H1 (cell line): ENCODE measurements around the gene HOXC13. TPM values are rescaled to one million over a fixed set of nuclear protein-coding genes. Genes with fewer than 3 reads are reported as not detected.
A peak's percentile ranks its signal among the peaks of the same experiment; 100 is the strongest.

Source experiments
- CTCF ChIA-PET: fragments of 300-600 bp; sonication (Branson Sonifier 250); formaldehyde crosslinking; loops from one replicate; lab custom pipeline; 2021; ENCODE audit not compliant: partially characterized antibody; lab: Charles Lee
- POLR2A ChIA-PET: fragments of 300-600 bp; sonication (Branson Sonifier 250); formaldehyde crosslinking; loops from one replicate; lab custom pipeline; 2021; ENCODE audit warnings: inconsistent platforms; ENCODE audit not compliant: partially characterized antibody; lab: Charles Lee
- DNase-seq, 2 experiments: peaks; one replicate each; pipeline versions ENCODE4 v3.0.0 to v3.0.0-alpha.2; 2010 to 2022; ENCODE audit warnings: low spot score in 2 of 2, low read depth in 1 of 2, mixed read lengths in 1 of 2
- FAIRE-seq: peaks from 2 replicates; lab custom pipeline; 2011; peaks lifted over from hg19 to GRCh38; lab: Jason Lieb, UNC
- H2AFZ ChIP-seq: 2 replicates; pipeline ENCODE4 v1.8.1; 2012; ENCODE audit warnings: low read length, inconsistent platforms
- H2AK5ac ChIP-seq: 2 replicates; pipeline ENCODE4 v1.6.1; 2013; ENCODE audit warnings: low read depth, low read length
- H2BK120ac ChIP-seq: replicated peaks from 2 replicates; pipeline ENCODE3; 2013; ENCODE audit warnings: low read depth, low read length, inconsistent platforms
- H2BK12ac ChIP-seq: 2 replicates; pipeline ENCODE4 v1.6.1; 2013; ENCODE audit warnings: low read depth, low read length
- H2BK15ac ChIP-seq: 2 replicates; pipeline ENCODE4 v1.6.1; 2013; ENCODE audit warnings: low read length
- H2BK20ac ChIP-seq: 2 replicates; pipeline ENCODE4 v1.6.1; 2013; ENCODE audit warnings: low read length
- H2BK5ac ChIP-seq: 2 replicates; pipeline ENCODE4 v1.6.1; 2013; ENCODE audit warnings: low read depth, low read length
- H3K14ac ChIP-seq: 2 replicates; pipeline ENCODE4 v1.6.1; 2013; ENCODE audit warnings: inconsistent platforms; ENCODE audit not compliant: insufficient read length
- H3K18ac ChIP-seq: 2 replicates; pipeline ENCODE4 v1.6.1; 2013; ENCODE audit warnings: low read length; ENCODE audit errors: extremely low read depth
- H3K23ac ChIP-seq: 2 replicates; pipeline ENCODE4 v1.6.1; 2013; ENCODE audit warnings: inconsistent platforms; ENCODE audit not compliant: insufficient read length
- H3K23me2 ChIP-seq: 2 replicates; pipeline ENCODE4 v1.6.1; 2013; ENCODE audit warnings: low read depth, low read length
- H3K27ac ChIP-seq: 2 replicates; pipeline ENCODE4 v1.6.1; 2011; ENCODE audit warnings: low read depth, low read length, inconsistent platforms
- H3K27me3 ChIP-seq, 4 experiments: replicated peaks in 1 of 4; 1 replicate in 1 of 4; 2 replicates in 3 of 4; pipeline versions ENCODE4 v1.6.1 to v1.8.1; 2011 to 2013; ENCODE audit warnings: low read length in 3 of 4, mild to moderate bottlenecking in 3 of 4, inconsistent platforms in 2 of 4, mixed read lengths in 2 of 4, moderate library complexity in 1 of 4; ENCODE audit not compliant: control insufficient read depth in 3 of 4, insufficient read depth in 3 of 4; ENCODE audit errors: extremely low read depth in 1 of 4
- H3K36me3 ChIP-seq, 4 experiments: 2 replicates each; pipeline versions ENCODE4 v1.6.1 to v1.8.1; 2011 to 2013; ENCODE audit warnings: mild to moderate bottlenecking in 4 of 4, low read length in 3 of 4, moderate library complexity in 2 of 4, control low read depth in 1 of 4, inconsistent platforms in 1 of 4; ENCODE audit not compliant: insufficient read depth in 4 of 4, control insufficient read depth in 2 of 4
- H3K4ac ChIP-seq: replicated peaks from 2 replicates; pipeline ENCODE3; 2013; ENCODE audit warnings: low read length, low read depth, mixed read lengths, inconsistent platforms; ENCODE audit not compliant: insufficient read length
- H3K4me1 ChIP-seq, 4 experiments: replicated peaks in 1 of 4; 1 replicate in 1 of 4; 2 replicates in 3 of 4; pipeline versions ENCODE4 v1.6.1 to v1.8.1; 2011 to 2013; ENCODE audit warnings: low read length in 3 of 4, inconsistent platforms in 2 of 4, mixed read lengths in 1 of 4; ENCODE audit not compliant: insufficient read depth in 4 of 4, control insufficient read depth in 3 of 4
- H3K4me2 ChIP-seq, 2 experiments: 2 replicates each; pipeline versions ENCODE4 v1.6.1 to v1.8.1; 2011 to 2013; ENCODE audit warnings: low read depth in 2 of 2, low read length in 2 of 2, control low read depth in 1 of 2, inconsistent platforms in 1 of 2, mild to moderate bottlenecking in 1 of 2; ENCODE audit not compliant: insufficient read depth in 1 of 2
- H3K4me3 ChIP-seq, 4 experiments: fragments of 200-600, 300-600 bp in 1 of 4; sonication (generic), shearing (Covaris generic), sonication (Bioruptor Twin) in 1 of 4; 2 replicates each; pipeline versions ENCODE4 v1.5.1 to v1.8.1; 2011 to 2016; ENCODE audit warnings: low read length in 4 of 4, low read depth in 3 of 4, control low read depth in 2 of 4, inconsistent platforms in 2 of 4, mild to moderate bottlenecking in 2 of 4, mixed read lengths in 1 of 4, moderate library complexity in 1 of 4; ENCODE audit not compliant: insufficient read depth in 2 of 4; ENCODE audit errors: extremely low read depth in 1 of 4
- H3K56ac ChIP-seq: replicated peaks from 2 replicates; pipeline ENCODE3; 2013; ENCODE audit warnings: low read depth, mild to moderate bottlenecking, mixed read lengths, low read length, inconsistent platforms; ENCODE audit not compliant: insufficient read length
- H3K79me1 ChIP-seq: 2 replicates; pipeline ENCODE4 v1.6.1; 2013; ENCODE audit warnings: low read depth, low read length, control low read depth
- H3K79me2 ChIP-seq, 2 experiments: 2 replicates each; pipeline versions ENCODE4 v1.6.1 to v1.8.1; 2012 to 2013; ENCODE audit warnings: low read length in 2 of 2, mild to moderate bottlenecking in 2 of 2, inconsistent platforms in 1 of 2; ENCODE audit not compliant: insufficient read depth in 2 of 2, control insufficient read depth in 1 of 2
- H3K9ac ChIP-seq, 4 experiments: replicated peaks in 1 of 4; 1 replicate in 1 of 4; 2 replicates in 3 of 4; pipeline versions ENCODE4 v1.6.1 to v1.8.1; 2011 to 2013; ENCODE audit warnings: low read depth in 3 of 4, low read length in 3 of 4, control low read depth in 2 of 4, mild to moderate bottlenecking in 2 of 4, moderate library complexity in 2 of 4, inconsistent platforms in 1 of 4; ENCODE audit errors: extremely low read depth in 1 of 4
- H3K9me3 ChIP-seq, 2 experiments: 2 replicates each; pipeline versions ENCODE4 v1.6.1 to v1.8.1; 2012 to 2013; ENCODE audit warnings: mild to moderate bottlenecking in 2 of 2, moderate library complexity in 2 of 2, control low read depth in 1 of 2, inconsistent platforms in 1 of 2, low read depth in 1 of 2, low read length in 1 of 2, mixed read lengths in 1 of 2; ENCODE audit not compliant: insufficient read depth in 2 of 2
- H4K20me1 ChIP-seq, 2 experiments: replicated peaks in 1 of 2; 2 replicates each; pipeline versions ENCODE3 to v1.8.1; 2011 to 2013; ENCODE audit warnings: inconsistent platforms in 2 of 2, low read length in 2 of 2, mild to moderate bottlenecking in 1 of 2; ENCODE audit not compliant: insufficient read depth in 2 of 2, control insufficient read depth in 1 of 2
- H4K5ac ChIP-seq: 2 replicates; pipeline ENCODE4 v1.6.1; 2013; ENCODE audit warnings: low read length, low read depth, mixed read lengths, inconsistent platforms; ENCODE audit not compliant: insufficient read length
- H4K8ac ChIP-seq: 2 replicates; pipeline ENCODE4 v1.8.0; 2013; ENCODE audit warnings: mild to moderate bottlenecking, moderate library complexity, low read length, inconsistent platforms; ENCODE audit not compliant: insufficient read depth; ENCODE audit errors: extremely low read depth
- H4K91ac ChIP-seq: replicated peaks from 2 replicates; pipeline ENCODE3; 2013; ENCODE audit warnings: low read length, mixed read lengths, inconsistent platforms; ENCODE audit not compliant: insufficient read length
- CBX8 ChIP-seq: fragments of 300-800, 300-1000 bp; sonication (generic); IDR thresholded peaks from 2 replicates; pipeline ENCODE4 v1.7.1; 2016; ENCODE audit warnings: low read depth, low read length, borderline replicate concordance
- RBBP5 ChIP-seq: IDR thresholded peaks from 2 replicates; pipeline ENCODE4 v1.7.1; 2012; ENCODE audit warnings: low read depth, mild to moderate bottlenecking, inconsistent platforms, low read length, moderate library complexity, borderline replicate concordance
- RNF2 ChIP-seq: fragments of 200-900, 300-1000 bp; sonication (generic); IDR thresholded peaks from 2 replicates; pipeline ENCODE4 v1.7.1; 2016; ENCODE audit warnings: borderline replicate concordance, low read depth, mild to moderate bottlenecking, antibody characterized with exemption, low read length; ENCODE audit not compliant: poor library complexity, severe bottlenecking; ENCODE audit errors: missing control alignments
- WGBS, 2 experiments: shearing (Covaris generic) in 1 of 2; methylation state at CpG; one replicate each; pipeline versions ENCODE4 v1.1.6 to v1.1.7; 2013 to 2015; ENCODE audit warnings: low lambda C conversion rate in 2 of 2, mixed read lengths in 2 of 2, inconsistent platforms in 1 of 2, low coverage in 1 of 2, missing lambda C conversion rate in 1 of 2; ENCODE audit not compliant: insufficient replicate concordance in 2 of 2, insufficient coverage in 1 of 2, insufficient read length in 1 of 2; ENCODE audit errors: extremely low coverage in 1 of 2, missing lambda C conversion rate in 1 of 2; 5-methylcytosine and 5-hydroxymethylcytosine counted together
- polyA plus RNA-seq, 7 experiments: library from polyadenylated mRNA; depleted of rRNA in 3 of 7; stranded (reverse) in 5 of 7; unstranded in 2 of 7; fragments of >200 nt in 5 of 7; fragments of 200-250 nt in 2 of 7; gene quantifications; 1 replicate in 5 of 7; 2 replicates in 1 of 7; 4 replicates in 1 of 7; pipeline versions ENCODE4 v1.2.1 to v1.2.3, GENCODE V29; 2011 to 2013; ENCODE audit warnings: missing spikeins in 2 of 7, mixed read lengths in 2 of 7
- total RNA-seq: library from RNA; stranded (reverse); fragmentation: NEBNext Ultra II Directional; extraction: Animal tissue kit (Norgen Biotek cat#: 25700); gene quantifications from 2 replicates; pipeline ENCODE4 v1.2.1, GENCODE V29; 2021

Gene HOXC13
- total and polyA plus RNA-seq, 2 of the 8 experiments (the other 6 are each of a cell fraction or from before 2014, with no cell fraction given): 0.02 TPM; not detected in 1

DNA sequence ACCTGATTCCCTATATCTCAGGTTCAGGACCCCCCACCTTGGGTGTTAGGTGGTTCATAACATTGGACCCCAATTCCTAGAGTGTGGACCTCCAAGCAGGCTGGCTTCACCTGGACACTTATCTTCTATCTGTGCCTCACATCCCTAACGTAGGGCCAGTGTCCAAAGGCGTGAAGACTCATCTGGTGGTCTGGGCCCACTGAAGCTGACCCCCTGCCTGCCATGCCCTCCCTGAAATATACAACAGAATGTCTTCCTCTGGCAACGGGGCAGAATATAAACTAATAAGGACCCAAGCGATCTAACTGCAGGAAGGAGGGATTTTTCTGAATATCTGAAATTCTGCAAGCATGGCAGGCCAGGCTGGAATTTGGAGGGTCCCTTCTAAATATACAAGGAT, 5.6 kb downstream of the HOXC13 start:
- Histone ChIP-seq H3K79me2 (no peaks in the 10 kb centered on the region), H3K4ac (no peak overlapping the region), H2AFZ (no peak overlapping the region), H3K27me3 (peaks cover 93 to 100% (median 98%) of the 10 kb centered on the region in 4 experiments), H3K23ac (no peak overlapping the region), H3K9ac (no peak overlapping the region), H3K4me3 (no peak overlapping the region; a peak in 1 of 8 replicates), H2BK120ac (no peak overlapping the region), H4K5ac (no peak overlapping the region), H3K23me2 (no peaks in the 10 kb centered on the region), H3K36me3 (peaks cover 0 to 1% (median 0%) of the 10 kb centered on the region in 4 experiments; a peak in 1 of 8 replicates), H3K9me3 (no peaks in the 10 kb centered on the region), H2BK15ac (no peak overlapping the region), H3K27ac (no peak overlapping the region), H3K4me2 (no peak overlapping the region), H4K91ac (no peak overlapping the region), H3K4me1 (peaks cover 0 to 5% (median 3%) of the 10 kb centered on the region in 4 experiments; a peak in 3 of 7 replicates), H2BK5ac (no peak overlapping the region), H2AK5ac (peak overlapping the region; percentile 41; the same call in 1 of the 2 replicates), H4K8ac (no peak overlapping the region), H2BK20ac (no peak overlapping the region), H2BK12ac (no peak overlapping the region), H3K18ac (no peak overlapping the region), H4K20me1 (peaks cover 15 to 23% of the 10 kb centered on the region in 2 experiments), H3K79me1 (no peaks in the 10 kb centered on the region), H3K56ac (no peak overlapping the region), H3K14ac (no peak overlapping the region)
- DNase-seq (no peak), FAIRE-seq (no peak)
- POLR2A ChIA-PET: interaction anchor here (1.2 kb wide), 1 partner anchor 15 kb away, joined by 3 read pairs; no protein-coding TSS in a partner anchor
- 54% methylated on average over 4 of the region's 4 CpGs; no CpG with 5 or more reads in 1 of the 2 experiments for WGBS, 2 experiments
- CTCF ChIA-PET: interaction anchor here (0.8 to 1.3 kb wide), 7 partner anchors 9 to 198 kb away, joined by 3 to 4 read pairs (median 3); no protein-coding TSS in a partner anchor
- no peak for TF ChIP-seq RBBP5
- TF ChIP-seq RNF2: peak; percentile 77
- 0 out of 2 replicates have a peak, but pooled peaks have one; percentile 11 for TF ChIP-seq CBX8
